GM19397 (cell line): ENCODE results near the gene ENPEP.
"Not testable (repeated sequence)": the region's sequence is repeated elsewhere in the genome, so short reads cannot be mapped to it uniquely, and the experiment has no call there.

ENCODE experiments used
- ATAC-seq: cut with Tn5 transposase; IDR thresholded peaks from one replicate; pipeline ENCODE4 v1.9.1; 2021; ENCODE audit warnings: mild to moderate bottlenecking, moderate library complexity; ENCODE audit not compliant: unreplicated experiment

Gene ENPEP

DNA sequence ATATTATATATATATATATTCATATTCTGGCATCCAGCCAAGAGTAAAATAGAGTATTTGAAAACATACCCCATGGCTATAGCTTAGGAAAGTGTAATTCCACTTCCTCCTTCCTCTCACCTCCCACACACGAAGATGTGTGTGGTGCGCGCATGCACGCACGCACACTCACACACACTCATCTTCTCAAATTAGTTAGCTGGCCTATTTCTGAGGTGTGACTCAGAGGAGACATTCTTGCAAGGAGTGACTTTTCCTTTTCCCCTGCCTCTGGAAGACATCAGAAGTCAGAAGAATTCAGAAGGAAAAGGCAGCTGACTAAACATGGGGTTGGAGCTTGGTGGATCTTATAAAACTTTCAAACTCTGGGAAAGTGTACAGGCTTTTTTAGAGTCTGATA is 8.8 kb downstream of the ENPEP start:
- no peak for ATAC-seq

DNA sequence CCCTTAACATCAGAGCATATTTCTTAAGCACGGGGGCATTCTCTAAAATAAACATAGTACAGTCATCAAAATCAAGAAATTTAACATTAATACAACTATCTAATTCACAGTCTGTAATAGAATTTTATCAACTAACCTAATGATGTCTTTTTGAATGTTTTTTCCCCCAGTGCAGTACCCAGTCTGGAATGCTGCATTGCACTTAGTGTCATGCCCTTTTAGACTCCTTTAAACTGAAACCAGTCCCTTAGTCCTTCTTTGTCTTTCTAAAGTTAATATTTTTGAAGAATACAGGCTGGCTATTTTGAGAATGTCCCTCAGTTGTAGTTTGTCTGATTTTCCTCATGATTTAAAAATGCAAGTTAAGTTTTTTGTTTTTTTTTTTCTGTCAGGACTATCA is 9.5 kb downstream of the ENPEP start:
- no peak for ATAC-seq

DNA sequence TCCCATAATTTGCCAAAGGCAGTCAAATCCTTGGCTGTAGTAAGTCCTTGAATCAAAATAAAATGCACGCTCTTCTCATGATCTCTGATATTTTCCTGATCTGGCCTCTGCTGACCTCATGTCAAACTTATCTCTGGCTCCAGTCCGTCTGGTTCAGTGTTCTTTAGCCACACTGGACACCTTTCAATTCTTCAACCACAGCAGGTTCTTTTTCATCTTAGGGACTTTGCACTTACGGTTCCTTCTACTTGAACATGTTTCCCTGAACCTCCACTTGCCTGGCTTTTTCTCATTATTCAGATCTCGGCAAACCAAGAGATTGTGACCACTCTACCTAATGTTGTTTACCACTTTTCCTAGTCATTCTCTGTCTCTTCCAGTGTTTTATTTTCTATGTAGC is 10.3 kb downstream of the ENPEP start:
- no peak for ATAC-seq

DNA sequence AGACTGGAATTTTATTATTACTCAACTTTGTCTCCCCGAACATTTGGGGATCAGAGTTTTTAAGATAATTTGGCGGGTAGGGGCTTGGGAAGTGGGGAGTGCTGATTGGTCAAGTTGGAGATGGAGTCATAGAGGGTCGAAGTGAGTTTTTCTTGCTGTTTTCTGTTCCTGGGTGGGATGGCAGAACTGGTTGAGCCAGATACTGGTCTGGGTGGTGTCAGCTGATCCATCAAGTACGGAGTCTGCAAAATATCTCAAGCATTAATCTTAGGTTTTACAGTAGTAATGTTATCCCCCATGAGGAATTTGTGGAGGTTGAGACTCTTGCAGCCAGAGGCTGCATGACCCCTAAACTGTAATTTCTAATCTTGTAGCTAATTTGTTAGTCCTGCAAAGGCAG is 10.9 kb downstream of the ENPEP start:
- ATAC-seq: not testable (repeated sequence)

DNA sequence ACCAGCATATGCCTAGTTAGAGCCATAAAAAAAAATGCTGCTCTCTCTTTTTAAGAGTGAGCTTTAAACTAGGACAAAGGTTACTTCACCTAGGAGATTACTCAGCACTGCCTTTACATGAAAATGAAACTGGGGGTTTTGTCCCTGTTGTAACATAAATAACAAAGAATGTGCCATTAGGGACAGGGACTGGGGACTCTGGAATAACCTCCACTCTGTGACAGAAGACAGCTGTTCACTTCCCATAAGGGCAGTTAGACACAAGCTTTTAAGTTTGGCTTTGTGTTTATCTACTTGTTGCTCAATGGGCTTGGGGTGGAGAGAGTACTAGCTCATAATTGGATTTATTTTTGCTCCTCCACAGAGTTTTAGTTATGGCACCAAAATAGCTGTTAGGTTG is 11.9 kb downstream of the ENPEP start:
- no peak for ATAC-seq

DNA sequence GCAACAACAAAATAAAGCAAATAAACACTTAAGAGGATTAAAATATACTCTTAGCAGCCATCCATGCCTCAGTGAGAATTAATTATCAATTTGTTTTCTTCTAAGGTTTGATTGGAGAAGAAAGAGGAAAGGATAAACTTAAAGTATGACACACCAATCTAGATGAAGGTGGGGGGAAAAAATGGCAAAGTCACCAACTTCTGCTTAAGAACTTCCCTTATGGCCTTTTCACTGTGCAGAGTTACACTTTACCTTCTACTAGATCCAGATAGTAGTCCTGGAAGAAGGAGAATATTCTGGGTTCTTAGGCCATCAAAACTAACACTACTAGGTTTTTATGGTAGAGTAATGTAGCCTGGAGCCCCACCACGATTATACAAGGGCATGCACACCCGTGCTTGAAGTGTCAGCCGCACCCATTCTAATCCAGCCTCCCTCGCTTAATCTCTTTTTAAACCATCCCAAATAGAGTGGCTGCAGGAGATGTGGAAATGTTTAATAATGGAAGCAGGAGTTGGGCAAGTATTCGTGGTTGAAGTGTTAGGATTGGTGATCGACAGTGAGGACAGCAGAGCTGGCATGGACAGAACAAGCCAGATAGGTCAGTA is 14.1 kb downstream of the ENPEP start:
- no peak for ATAC-seq

GRCh38 chr4:110492522-110492921 is 16.6 kb downstream of the ENPEP start:
- ATAC-seq: no peak

GRCh38 chr4:110493520-110493919 is 17.6 kb downstream of the ENPEP start:
- ATAC-seq: no peak

- no peak for ATAC-seq
These were observed 22.5 kb downstream of the ENPEP start for GRCh38 chr4:110498420-110498819.

DNA sequence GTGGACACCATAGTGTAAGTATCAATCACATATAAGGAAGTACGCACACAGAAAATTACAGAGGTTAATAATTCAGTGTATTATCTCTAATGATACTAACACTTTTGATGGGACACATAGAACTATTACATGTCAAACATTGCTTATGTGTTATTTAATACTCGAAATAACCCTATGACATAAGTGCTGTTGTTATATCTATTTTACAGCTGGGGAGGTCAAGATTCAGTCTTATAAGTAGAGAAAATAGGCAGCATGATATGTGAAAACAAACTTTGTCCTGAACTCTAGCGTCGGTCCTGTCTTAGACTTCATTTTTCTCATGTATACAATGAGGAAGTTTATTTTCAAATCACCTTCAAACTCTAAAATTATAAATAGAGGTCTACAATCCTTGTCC is 23.2 kb downstream of the ENPEP start:
- no peak for ATAC-seq

DNA sequence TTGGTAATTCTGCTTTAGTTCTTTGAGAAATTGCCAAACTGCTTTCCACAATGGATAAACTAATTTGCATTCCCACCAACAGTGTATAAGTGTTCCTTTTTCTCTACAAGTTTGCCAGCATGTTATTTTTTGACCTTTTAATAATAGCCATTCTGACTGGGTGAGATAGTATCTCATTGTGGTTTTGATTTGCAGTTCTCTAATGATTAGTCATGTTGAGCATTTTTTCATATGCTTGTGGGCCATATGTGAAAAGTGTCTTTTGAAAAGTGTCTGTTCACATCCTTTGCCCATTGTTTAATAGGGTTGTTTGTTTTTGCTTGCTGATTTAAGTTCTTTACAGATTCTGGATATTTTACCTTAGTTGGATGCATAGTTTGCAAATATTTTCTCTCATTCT is 25.9 kb downstream of the ENPEP start:
- no peak for ATAC-seq

DNA sequence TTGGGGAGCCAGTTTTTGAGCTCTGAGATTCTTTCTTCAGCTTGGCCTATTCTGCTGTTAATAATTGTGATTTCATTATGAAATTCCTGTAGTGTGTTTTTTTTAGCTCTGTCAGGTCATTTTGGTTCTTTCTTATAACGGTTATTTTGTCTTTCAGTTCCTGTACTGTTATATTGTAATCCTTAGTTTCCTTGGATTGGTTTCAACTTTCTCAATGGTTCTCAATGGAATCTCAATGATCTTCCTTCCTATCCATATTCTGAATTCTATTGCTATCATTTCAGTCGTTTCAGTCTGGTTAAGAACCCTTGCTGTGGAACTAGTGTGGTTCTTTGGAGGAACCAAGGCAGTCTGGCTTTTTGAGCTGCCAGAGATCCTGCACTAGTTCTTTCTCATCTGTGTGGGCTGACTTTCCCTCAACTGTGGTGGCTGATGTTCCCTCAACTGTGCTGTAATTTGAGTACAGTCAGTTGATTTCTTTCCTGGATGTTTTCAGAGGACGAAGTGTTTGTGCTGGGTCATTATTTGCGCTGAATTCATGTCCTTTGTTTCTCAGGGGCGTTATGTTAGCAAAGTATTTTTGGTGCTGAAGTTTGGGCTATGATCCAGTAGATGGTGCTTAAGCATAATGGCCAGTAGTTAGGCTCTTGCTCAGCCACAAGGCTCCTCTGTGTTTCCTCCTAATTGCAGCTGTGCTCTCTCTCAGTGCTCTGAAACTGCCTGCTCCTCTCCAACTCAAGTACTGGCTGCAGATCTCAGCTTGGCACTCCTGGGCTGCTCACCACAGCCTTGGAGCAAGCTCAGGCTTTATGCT is 27.5 kb downstream of the ENPEP start:
- no peak for ATAC-seq

GRCh38 chr4:110504084-110504435 is 28.1 kb downstream of the ENPEP start:
- ATAC-seq: no peak

DNA sequence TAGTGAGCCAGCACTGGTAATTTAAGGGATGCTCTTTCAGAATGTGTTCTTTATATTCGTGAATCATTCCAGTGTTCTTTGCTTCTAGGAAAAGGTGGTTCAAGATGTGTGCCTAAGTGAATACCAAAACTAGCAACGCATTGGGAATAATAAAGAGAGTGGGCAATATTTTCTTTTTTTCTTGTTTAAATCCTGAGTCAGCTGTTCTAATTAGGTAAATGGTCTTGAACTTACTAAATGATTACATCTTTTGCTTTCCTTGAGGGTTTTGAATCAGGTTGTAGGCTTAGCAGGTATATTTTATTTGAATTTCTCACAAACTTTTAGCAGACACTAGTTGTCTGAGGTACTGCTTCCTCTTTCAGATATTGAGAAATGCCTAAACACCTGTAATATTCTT is 29.5 kb downstream of the ENPEP start:
- no peak for ATAC-seq

- no peak for ATAC-seq
These were observed 33.1 kb downstream of the ENPEP start for GRCh38 chr4:110508827-110509710.

- ATAC-seq: no peak
These were observed 34.3 kb downstream of the ENPEP start for GRCh38 chr4:110510277-110510676.

- ATAC-seq: no peak
These were observed 35.1 kb downstream of the ENPEP start for GRCh38 chr4:110510955-110511544.

DNA sequence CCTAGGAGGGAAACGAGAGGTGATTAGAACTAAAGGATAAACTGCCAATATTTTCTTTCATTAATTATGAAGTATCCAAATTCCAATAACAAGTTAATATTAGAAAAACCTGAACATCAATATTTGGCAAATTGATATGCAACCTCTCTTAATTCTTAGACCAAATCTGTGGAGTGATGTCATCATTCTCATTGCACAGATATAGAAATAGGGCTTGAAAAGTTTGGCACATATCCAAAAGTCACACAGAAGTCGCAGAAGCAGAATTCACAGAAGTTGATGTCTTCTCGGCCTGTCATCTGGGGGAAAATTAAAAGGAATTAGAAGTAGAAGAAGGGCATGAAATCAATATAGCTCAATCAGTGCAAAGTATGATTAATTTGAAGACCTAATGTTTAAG is 36.9 kb downstream of the ENPEP start:
- ATAC-seq: no peak

DNA sequence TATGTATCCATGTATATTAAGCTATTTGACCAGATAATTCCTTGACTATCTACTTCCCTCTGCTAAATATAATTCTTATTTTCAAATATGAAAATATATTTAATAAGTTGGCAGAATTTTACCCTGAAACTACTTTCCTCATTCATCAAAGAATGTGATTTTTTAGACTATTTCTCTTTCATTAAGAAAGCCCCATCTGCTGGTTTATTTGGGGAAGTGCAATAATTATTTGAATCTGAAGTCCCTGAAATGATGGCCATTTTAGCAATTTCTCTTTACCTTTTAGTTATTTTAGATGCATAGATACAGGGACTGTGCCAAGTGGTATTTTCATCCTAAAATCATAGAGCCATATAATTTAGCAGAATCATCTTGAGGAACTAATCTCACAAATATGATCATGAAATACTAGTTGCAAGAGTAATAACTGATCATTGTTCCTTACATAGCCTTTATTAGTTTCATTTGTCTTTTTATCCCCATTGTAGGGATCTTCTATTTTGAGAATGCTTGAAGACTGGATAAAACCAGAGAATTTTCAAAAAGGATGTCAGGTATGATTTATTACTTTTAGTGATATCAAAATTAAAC is 39.0 kb downstream of the ENPEP start:
- no peak for ATAC-seq

GRCh38 chr4:110515676-110516075 is 39.7 kb downstream of the ENPEP start:
- ATAC-seq: peak; percentile 25
